K562 (cell line): ENCODE data around the gene SCYL1. TPM values are rescaled to one million over a fixed set of nuclear protein-coding genes. Genes with fewer than 3 reads are reported as not detected.

ENCODE experiments used
- ADNP ChIP-seq: fragments of 200-800 bp; sonication (Bioruptor generic); IDR thresholded peaks from 2 replicates; pipeline ENCODE4 v1.6.1; 2016; ENCODE audit warnings: missing genetic modification characterization, missing compliant biosample characterization
- ELF1 ChIP-seq: fragments of 200-800 bp; sonication (Bioruptor generic); IDR thresholded peaks from 2 replicates; pipeline ENCODE4 v1.6.1; 2016; ENCODE audit warnings: missing genetic modification characterization, missing compliant biosample characterization
- ELF2 ChIP-seq: fragments of 250-450 bp; sonication (Bioruptor Pico); IDR thresholded peaks from 2 replicates; pipeline ENCODE4 v1.5.0; 2021; ENCODE audit warnings: mild to moderate bottlenecking
- EP400 ChIP-seq: fragments of 450-650 bp; IDR thresholded peaks from 2 replicates; pipeline ENCODE4 v1.6.1; 2017; ENCODE audit warnings: antibody characterized with exemption, mild to moderate bottlenecking, moderate library complexity
- HNRNPK ChIP-seq: fragments of 200-400 bp; formaldehyde crosslinking; IDR thresholded peaks from one replicate; pipeline ENCODE4 v1.6.1; 2018; ENCODE audit warnings: mild to moderate bottlenecking, low read depth, low read length; ENCODE audit not compliant: poor library complexity, severe bottlenecking
- MYNN ChIP-seq, 2 experiments: sonication (generic); formaldehyde crosslinking in 1 of 2; IDR thresholded peaks; 2 replicates each; pipeline versions ENCODE4 v1.5.0 to v1.6.1; 2016 to 2020; ENCODE audit warnings: antibody characterized with exemption in 1 of 2, missing genetic modification reagents in 1 of 2
- NFATC3 ChIP-seq: fragments of 450-650 bp; IDR thresholded peaks from 2 replicates; pipeline ENCODE4 v1.6.1; 2017; ENCODE audit warnings: mild to moderate bottlenecking
- RBM22 ChIP-seq: fragments of 200-400 bp; formaldehyde crosslinking; IDR thresholded peaks from 2 replicates; pipeline ENCODE4 v1.6.1; 2018; ENCODE audit warnings: low read length, low read depth; ENCODE audit not compliant: poor library complexity, severe bottlenecking
- SUPT5H ChIP-seq: fragments of 450-650 bp; IDR thresholded peaks from 2 replicates; pipeline ENCODE4 v1.6.1; 2016
- TCF7 ChIP-seq: sonication (generic); IDR thresholded peaks from 2 replicates; pipeline ENCODE4 v1.6.1; 2016; ENCODE audit warnings: antibody characterized with exemption, borderline replicate concordance
- THRA ChIP-seq: fragments of 450-650 bp; IDR thresholded peaks from 2 replicates; pipeline ENCODE4 v1.6.1; 2017; ENCODE audit warnings: mild to moderate bottlenecking, moderate library complexity
- ZBTB5 ChIP-seq: fragments of 450-650 bp; IDR thresholded peaks from 2 replicates; pipeline ENCODE4 v1.6.1; 2017; ENCODE audit warnings: antibody characterized with exemption
- ZKSCAN8 ChIP-seq: fragments of 200-800 bp; sonication (Bioruptor generic); IDR thresholded peaks from 2 replicates; pipeline ENCODE4 v1.6.1; 2016; ENCODE audit warnings: missing genetic modification characterization, missing compliant biosample characterization
- ZNF143 ChIP-seq: sonication (generic); formaldehyde crosslinking; IDR thresholded peaks from 2 replicates; pipeline ENCODE4 v1.9.0; 2022; ENCODE audit warnings: mild to moderate bottlenecking, missing genetic modification reagents
- ZNF146 ChIP-seq: IDR thresholded peaks from one replicate; pipeline ENCODE4 v1.6.1; 2018; ENCODE audit warnings: missing compliant biosample characterization; ENCODE audit not compliant: unreplicated experiment
- polyA plus RNA-seq, 8 experiments: library from polyadenylated mRNA; depleted of rRNA in 4 of 8; stranded (reverse) in 5 of 8; unstranded in 3 of 8; fragments of >200 nt; fragmentation: Nextera tagmentation in 2 of 8; fragmentation: Illumina TruSeq in 1 of 8; extraction: Ambion mirVana in 2 of 8; extraction: Trizol in 1 of 8; gene quantifications; 2 replicates each; pipeline versions ENCODE4 v1.2.1 to v1.2.3, GENCODE V29; 2011 to 2014; ENCODE audit warnings: inconsistent platforms in 1 of 8, missing spikeins in 1 of 8
- total RNA-seq, 7 experiments: library from RNA; depleted of rRNA in 6 of 7; stranded (reverse); fragments of >200 nt in 6 of 7; fragmentation: Illumina TruSeq in 2 of 7; extraction: Trizol in 2 of 7; gene quantifications; 2 replicates each; pipeline versions ENCODE4 v1.2.1 to v1.2.3, GENCODE V29; 2011 to 2021; ENCODE audit warnings: low replicate concordance in 1 of 7
- TF ChIP-seq, protein P1 (sequence below): sonication (generic); formaldehyde crosslinking; IDR thresholded peaks from 2 replicates; pipeline ENCODE4 v1.4.0; 2020; ENCODE audit warnings: mild to moderate bottlenecking, missing genetic modification reagents
- TF ChIP-seq, protein P2 (sequence below): sonication (generic); formaldehyde crosslinking; IDR thresholded peaks from 2 replicates; pipeline ENCODE4 v1.8.1; 2023; ENCODE audit warnings: missing genetic modification reagents, mild to moderate bottlenecking, borderline replicate concordance

Gene SCYL1
- total and polyA plus RNA-seq, 9 of the 15 experiments (the other 6 are each of a cell fraction or from before 2014, with no cell fraction given): 1.9 to 145 (median 57.6) TPM

DNA sequence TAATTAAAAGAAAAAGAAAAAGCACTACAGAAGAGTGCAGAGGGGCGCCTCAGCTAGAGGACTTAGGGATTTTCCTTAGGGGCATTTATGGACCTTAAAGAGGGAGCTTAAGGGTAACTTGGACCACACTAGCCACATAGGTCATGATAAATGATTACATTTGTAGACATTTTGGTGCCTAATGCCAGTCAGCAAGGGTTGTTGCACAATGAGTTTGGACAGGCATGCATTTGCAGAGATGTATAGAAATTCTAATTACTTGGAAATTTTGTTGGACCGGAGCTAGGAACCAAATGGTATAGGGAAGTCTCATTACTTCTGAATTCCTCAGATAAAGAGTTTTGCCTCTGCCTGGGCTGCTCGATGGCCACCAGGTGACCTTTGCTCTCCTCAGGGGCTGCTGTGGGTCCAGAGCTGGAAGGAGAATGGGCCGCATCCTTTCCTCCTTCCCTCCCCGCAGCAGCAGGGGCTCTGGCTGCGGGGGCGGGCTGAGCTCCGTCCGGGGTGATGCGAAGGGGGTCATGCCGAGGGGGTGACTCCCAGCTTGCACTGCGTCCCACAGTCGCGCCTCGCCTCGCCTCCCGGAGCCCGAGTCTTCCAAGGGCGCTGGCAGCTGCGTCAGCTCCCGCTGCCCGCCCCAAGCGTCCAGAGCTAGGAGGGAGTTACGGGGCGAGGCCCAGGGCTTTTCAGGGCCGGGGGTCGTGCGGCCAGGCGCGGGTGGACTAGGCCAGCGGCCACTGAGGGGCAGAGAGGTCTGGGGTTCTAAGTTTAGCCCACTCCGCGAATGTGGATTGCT lies 46.3 kb upstream of the SCYL1 start (continued):
- TF ChIP-seq ELF2: no peak
- no peak for TF ChIP-seq NFATC3
- no peak for TF ChIP-seq ZNF146
- no peak for TF ChIP-seq ZKSCAN8 (CRISPR knock-in tag)
- TF ChIP-seq ZBTB5: no peak
- TF ChIP-seq TCF7: no peak
- TF ChIP-seq THRA: no peak
- TF ChIP-seq ADNP (tag): no peak
- peak; percentile 72 for TF ChIP-seq ZNF143 (CRISPR knock-in tag)
- TF ChIP-seq EP400: no peak; the same call in 1 of the 2 replicates
- peak; percentile 61; the same call in 1 of the 2 replicates for TF ChIP-seq SUPT5H
- TF ChIP-seq HNRNPK: no peak
- TF ChIP-seq MYNN (IDR thresholded peaks at IDR 0.05): peak; percentile 78
- no peak for TF ChIP-seq MYNN (CRISPR knock-in tag; IDR thresholded peaks at IDR 0.05)
- TF ChIP-seq, protein P1, sequence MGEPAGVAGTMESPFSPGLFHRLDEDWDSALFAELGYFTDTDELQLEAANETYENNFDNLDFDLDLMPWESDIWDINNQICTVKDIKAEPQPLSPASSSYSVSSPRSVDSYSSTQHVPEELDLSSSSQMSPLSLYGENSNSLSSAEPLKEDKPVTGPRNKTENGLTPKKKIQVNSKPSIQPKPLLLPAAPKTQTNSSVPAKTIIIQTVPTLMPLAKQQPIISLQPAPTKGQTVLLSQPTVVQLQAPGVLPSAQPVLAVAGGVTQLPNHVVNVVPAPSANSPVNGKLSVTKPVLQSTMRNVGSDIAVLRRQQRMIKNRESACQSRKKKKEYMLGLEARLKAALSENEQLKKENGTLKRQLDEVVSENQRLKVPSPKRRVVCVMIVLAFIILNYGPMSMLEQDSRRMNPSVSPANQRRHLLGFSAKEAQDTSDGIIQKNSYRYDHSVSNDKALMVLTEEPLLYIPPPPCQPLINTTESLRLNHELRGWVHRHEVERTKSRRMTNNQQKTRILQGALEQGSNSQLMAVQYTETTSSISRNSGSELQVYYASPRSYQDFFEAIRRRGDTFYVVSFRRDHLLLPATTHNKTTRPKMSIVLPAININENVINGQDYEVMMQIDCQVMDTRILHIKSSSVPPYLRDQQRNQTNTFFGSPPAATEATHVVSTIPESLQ: no peak
- TF ChIP-seq, protein P2, sequence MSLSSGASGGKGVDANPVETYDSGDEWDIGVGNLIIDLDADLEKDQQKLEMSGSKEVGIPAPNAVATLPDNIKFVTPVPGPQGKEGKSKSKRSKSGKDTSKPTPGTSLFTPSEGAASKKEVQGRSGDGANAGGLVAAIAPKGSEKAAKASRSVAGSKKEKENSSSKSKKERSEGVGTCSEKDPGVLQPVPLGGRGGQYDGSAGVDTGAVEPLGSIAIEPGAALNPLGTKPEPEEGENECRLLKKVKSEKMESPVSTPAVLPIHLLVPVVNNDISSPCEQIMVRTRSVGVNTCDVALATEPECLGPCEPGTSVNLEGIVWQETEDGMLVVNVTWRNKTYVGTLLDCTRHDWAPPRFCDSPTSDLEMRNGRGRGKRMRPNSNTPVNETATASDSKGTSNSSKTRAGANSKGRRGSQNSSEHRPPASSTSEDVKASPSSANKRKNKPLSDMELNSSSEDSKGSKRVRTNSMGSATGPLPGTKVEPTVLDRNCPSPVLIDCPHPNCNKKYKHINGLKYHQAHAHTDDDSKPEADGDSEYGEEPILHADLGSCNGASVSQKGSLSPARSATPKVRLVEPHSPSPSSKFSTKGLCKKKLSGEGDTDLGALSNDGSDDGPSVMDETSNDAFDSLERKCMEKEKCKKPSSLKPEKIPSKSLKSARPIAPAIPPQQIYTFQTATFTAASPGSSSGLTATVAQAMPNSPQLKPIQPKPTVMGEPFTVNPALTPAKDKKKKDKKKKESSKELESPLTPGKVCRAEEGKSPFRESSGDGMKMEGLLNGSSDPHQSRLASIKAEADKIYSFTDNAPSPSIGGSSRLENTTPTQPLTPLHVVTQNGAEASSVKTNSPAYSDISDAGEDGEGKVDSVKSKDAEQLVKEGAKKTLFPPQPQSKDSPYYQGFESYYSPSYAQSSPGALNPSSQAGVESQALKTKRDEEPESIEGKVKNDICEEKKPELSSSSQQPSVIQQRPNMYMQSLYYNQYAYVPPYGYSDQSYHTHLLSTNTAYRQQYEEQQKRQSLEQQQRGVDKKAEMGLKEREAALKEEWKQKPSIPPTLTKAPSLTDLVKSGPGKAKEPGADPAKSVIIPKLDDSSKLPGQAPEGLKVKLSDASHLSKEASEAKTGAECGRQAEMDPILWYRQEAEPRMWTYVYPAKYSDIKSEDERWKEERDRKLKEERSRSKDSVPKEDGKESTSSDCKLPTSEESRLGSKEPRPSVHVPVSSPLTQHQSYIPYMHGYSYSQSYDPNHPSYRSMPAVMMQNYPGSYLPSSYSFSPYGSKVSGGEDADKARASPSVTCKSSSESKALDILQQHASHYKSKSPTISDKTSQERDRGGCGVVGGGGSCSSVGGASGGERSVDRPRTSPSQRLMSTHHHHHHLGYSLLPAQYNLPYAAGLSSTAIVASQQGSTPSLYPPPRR (CRISPR knock-in tag): no peak; the same call in 1 of the 2 replicates
- no peak for TF ChIP-seq ELF1
- TF ChIP-seq RBM22: peak; percentile 30
